Measurements from ENCODE around the gene GOLGA6L10. TPM values are rescaled to one million over a fixed set of nuclear protein-coding genes. Genes with fewer than 3 reads are reported as not detected.
"Not testable (repeated sequence)": the region's sequence is repeated elsewhere in the genome, so short reads cannot be mapped to it uniquely, and the experiment has no call there.

GOLGA6L10 gene
- total RNA-seq, 1 donor from 2014 or later: 0.84 TPM

- Histone ChIP-seq H3K27me3 (ENCODE audit: control insufficient read depth, insufficient read depth, low read length) (no peaks in the 10 kb centered on the region), H3K4me3 (ENCODE audit: low read depth, low read length) (no peak overlapping the region), H3K36me3 (ENCODE audit: control insufficient read depth, insufficient read depth, low read length) (no peaks in the 10 kb centered on the region)
- no peak for DNase-seq (ENCODE audit: low read depth)
- TF ChIP-seq CTCF (IDR thresholded peaks at IDR 0.05; ENCODE audit: insufficient read depth, low read length, poor library complexity, severe bottlenecking): no peak
Measured at GRCh38 chr15:82315519-82316246, 33.6 kb downstream of the GOLGA6L10 start.

GRCh38 chr15:82314769-82315518 is 34.3 kb downstream of the GOLGA6L10 start:
- Histone ChIP-seq H3K36me3 (ENCODE audit: control insufficient read depth, insufficient read depth, low read length) (no peaks in the 10 kb centered on the region), H3K4me3 (ENCODE audit: low read depth, low read length) (no peak overlapping the region), H3K27me3 (ENCODE audit: control insufficient read depth, insufficient read depth, low read length) (no peaks in the 10 kb centered on the region)
- no peak for TF ChIP-seq CTCF (IDR thresholded peaks at IDR 0.05; ENCODE audit: insufficient read depth, low read length, poor library complexity, severe bottlenecking)
- no peak for DNase-seq (ENCODE audit: low read depth)

- not testable (repeated sequence) for DNase-seq (ENCODE audit: low read depth); H3K36me3 ChIP-seq (ENCODE audit: control insufficient read depth, insufficient read depth, low read length); H3K4me3 ChIP-seq (ENCODE audit: low read depth, low read length); H3K27me3 ChIP-seq (ENCODE audit: control insufficient read depth, insufficient read depth, low read length)
Measured at GRCh38 chr15:82313951-82314768, 35.1 kb downstream of the GOLGA6L10 start.

GRCh38 chr15:82313446-82313845 is 35.8 kb downstream of the GOLGA6L10 start:
- TF ChIP-seq CTCF (IDR thresholded peaks at IDR 0.05; ENCODE audit: insufficient read depth, low read length, poor library complexity, severe bottlenecking): no peak
- no peak for DNase-seq (ENCODE audit: low read depth)
- Histone ChIP-seq H3K36me3 (ENCODE audit: control insufficient read depth, insufficient read depth, low read length) (no peaks in the 10 kb centered on the region), H3K27me3 (ENCODE audit: control insufficient read depth, insufficient read depth, low read length) (no peaks in the 10 kb centered on the region), H3K4me3 (ENCODE audit: low read depth, low read length) (no peak overlapping the region)

- DNase-seq (ENCODE audit: low read depth): no peak
- Histone ChIP-seq H3K36me3 (ENCODE audit: control insufficient read depth, insufficient read depth, low read length) (no peaks in the 10 kb centered on the region), H3K4me3 (ENCODE audit: low read depth, low read length) (no peak overlapping the region), H3K27me3 (ENCODE audit: control insufficient read depth, insufficient read depth, low read length) (no peaks in the 10 kb centered on the region)
- no peak for TF ChIP-seq CTCF (IDR thresholded peaks at IDR 0.05; ENCODE audit: insufficient read depth, low read length, poor library complexity, severe bottlenecking)
Measured at GRCh38 chr15:82312586-82313349, 36.5 kb downstream of the GOLGA6L10 start.

- not testable (repeated sequence) for H3K4me3 ChIP-seq (ENCODE audit: low read depth, low read length); H3K27me3 ChIP-seq (ENCODE audit: control insufficient read depth, insufficient read depth, low read length); H3K36me3 ChIP-seq (ENCODE audit: control insufficient read depth, insufficient read depth, low read length); DNase-seq (ENCODE audit: low read depth)
Measured at GRCh38 chr15:82311321-82311720, 38.0 kb downstream of the GOLGA6L10 start.
